ENCODE measurements around the gene SCAANT1.

SCAANT1 gene

GRCh38 chr3:63950698-63951097, 38.5 kb upstream of the SCAANT1 start:
- TF ChIP-seq EZH2phosphoT487 (conservative IDR thresholded peaks at IDR 0.05; ENCODE audit: low read length) (no peak), CTCF (IDR thresholded peaks at IDR 0.05; ENCODE audit: insufficient read depth, low read length, poor library complexity, severe bottlenecking) (no peak)
- Histone ChIP-seq H3K79me2 (ENCODE audit: insufficient read depth, low read length) (peaks cover 34% of the 10 kb centered on the region), H4K20me1 (ENCODE audit: low read depth, low read length) (peaks cover 3% of the 10 kb centered on the region; the same call in 1 of the 2 replicates), H3F3A (ENCODE audit: insufficient read depth) (peaks cover 5% of the 10 kb centered on the region; the same call in 1 of the 2 replicates), H2AFZ (ENCODE audit: low read depth, low read length, severe bottlenecking) (no peak overlapping the region), H3K9me2 (replicated peaks; ENCODE audit: insufficient read depth, low read length) (no peaks in the 10 kb centered on the region), H3K9me3 (ENCODE audit: insufficient read depth, low read length) (no peaks in the 10 kb centered on the region), H3K27me3 (ENCODE audit: low read length) (no peaks in the 10 kb centered on the region), H3K27ac (ENCODE audit: low read depth, low read length) (no peak overlapping the region), H3K9ac (ENCODE audit: low read length) (no peak overlapping the region), H3K4me2 (ENCODE audit: low read depth, low read length, poor library complexity, severe bottlenecking) (no peak overlapping the region), H3K36me3 (ENCODE audit: low read length) (no peaks in the 10 kb centered on the region), H3K4me3 (ENCODE audit: insufficient read depth, low read length, poor library complexity, severe bottlenecking) (no peak overlapping the region)

GRCh38 chr3:63949005-63949404, 36.8 kb upstream of the SCAANT1 start:
- Histone ChIP-seq H4K20me1 (ENCODE audit: low read depth, low read length) (peaks cover 3% of the 10 kb centered on the region; the same call in 1 of the 2 replicates), H3K36me3 (ENCODE audit: low read length) (no peaks in the 10 kb centered on the region), H3K4me2 (ENCODE audit: low read depth, low read length, poor library complexity, severe bottlenecking) (no peak overlapping the region), H3K4me3 (ENCODE audit: insufficient read depth, low read length, poor library complexity, severe bottlenecking) (no peak overlapping the region), H3K79me2 (ENCODE audit: insufficient read depth, low read length) (peaks cover 36% of the 10 kb centered on the region), H3K27me3 (ENCODE audit: low read length) (no peaks in the 10 kb centered on the region), H2AFZ (ENCODE audit: low read depth, low read length, severe bottlenecking) (no peak overlapping the region), H3K9me3 (ENCODE audit: insufficient read depth, low read length) (no peaks in the 10 kb centered on the region), H3K9me2 (replicated peaks; ENCODE audit: insufficient read depth, low read length) (no peaks in the 10 kb centered on the region), H3K27ac (ENCODE audit: low read depth, low read length) (no peak overlapping the region), H3K9ac (ENCODE audit: low read length) (no peak overlapping the region), H3F3A (ENCODE audit: insufficient read depth) (peaks cover 5% of the 10 kb centered on the region; the same call in 1 of the 2 replicates)
- TF ChIP-seq CTCF (IDR thresholded peaks at IDR 0.05; ENCODE audit: insufficient read depth, low read length, poor library complexity, severe bottlenecking) (no peak), EZH2phosphoT487 (conservative IDR thresholded peaks at IDR 0.05; ENCODE audit: low read length) (no peak)

GRCh38 chr3:63947594-63947993, 35.4 kb upstream of the SCAANT1 start:
- no peak overlapping the region for H3K4me3 ChIP-seq (ENCODE audit: insufficient read depth, low read length, poor library complexity, severe bottlenecking)
- peaks cover 50% of the 10 kb centered on the region for H3K79me2 ChIP-seq (ENCODE audit: insufficient read depth, low read length)
- TF ChIP-seq CTCF (IDR thresholded peaks at IDR 0.05; ENCODE audit: insufficient read depth, low read length, poor library complexity, severe bottlenecking) (no peak), EZH2phosphoT487 (conservative IDR thresholded peaks at IDR 0.05; ENCODE audit: low read length) (no peak)
- no peaks in the 10 kb centered on the region for H3K27me3 ChIP-seq (ENCODE audit: low read length)
- H3K9me3 ChIP-seq (ENCODE audit: insufficient read depth, low read length): no peaks in the 10 kb centered on the region
- no peaks in the 10 kb centered on the region for H3K36me3 ChIP-seq (ENCODE audit: low read length)
- H3K4me2 ChIP-seq (ENCODE audit: low read depth, low read length, poor library complexity, severe bottlenecking): no peak overlapping the region
- H4K20me1 ChIP-seq (ENCODE audit: low read depth, low read length): peaks cover 3% of the 10 kb centered on the region; the same call in 1 of the 2 replicates
- no peak overlapping the region for H3K9ac ChIP-seq (ENCODE audit: low read length)
- H2AFZ ChIP-seq (ENCODE audit: low read depth, low read length, severe bottlenecking): no peak overlapping the region
- no peak overlapping the region for H3K27ac ChIP-seq (ENCODE audit: low read depth, low read length)
- peaks cover 5% of the 10 kb centered on the region; the same call in 1 of the 2 replicates for H3F3A ChIP-seq (ENCODE audit: insufficient read depth)
- H3K9me2 ChIP-seq (replicated peaks; ENCODE audit: insufficient read depth, low read length): no peaks in the 10 kb centered on the region
